Measurements from ENCODE around the gene RASD1.

- TF ChIP-seq YY1 (IDR thresholded peaks at IDR 0.05; ENCODE audit: extremely low read depth, insufficient replicate concordance, low read depth, low read length) (no peak), CTCF (IDR thresholded peaks at IDR 0.05 in 2 of 3, conservative IDR thresholded peaks at IDR 0.05 in 1 of 3; ENCODE audit: borderline replicate concordance in 1 of 3, insufficient read depth in 1 of 3, low read depth in 2 of 3, low read length in 2 of 3) (no peak), POLR2A (IDR thresholded peaks at IDR 0.05; ENCODE audit: borderline replicate concordance, extremely low read depth, insufficient read depth, insufficient read length) (no peak), CEBPB (IDR thresholded peaks at IDR 0.05; ENCODE audit: low read depth) (no peak), FOSL1 (IDR thresholded peaks at IDR 0.05; ENCODE audit: low read depth) (no peak)
Observed at GRCh38 chr17:17506893-17507464, 10.8 kb upstream of the RASD1 start.

Measured in HCT116 (cell line).